ENCODE measurements around the gene DSCAM. TPM values are rescaled to one million over a fixed set of nuclear protein-coding genes. Genes with fewer than 3 reads are reported as not detected.

The DSCAM gene
- total RNA-seq, 4 donors from 2014 or later = not detected

DNA sequence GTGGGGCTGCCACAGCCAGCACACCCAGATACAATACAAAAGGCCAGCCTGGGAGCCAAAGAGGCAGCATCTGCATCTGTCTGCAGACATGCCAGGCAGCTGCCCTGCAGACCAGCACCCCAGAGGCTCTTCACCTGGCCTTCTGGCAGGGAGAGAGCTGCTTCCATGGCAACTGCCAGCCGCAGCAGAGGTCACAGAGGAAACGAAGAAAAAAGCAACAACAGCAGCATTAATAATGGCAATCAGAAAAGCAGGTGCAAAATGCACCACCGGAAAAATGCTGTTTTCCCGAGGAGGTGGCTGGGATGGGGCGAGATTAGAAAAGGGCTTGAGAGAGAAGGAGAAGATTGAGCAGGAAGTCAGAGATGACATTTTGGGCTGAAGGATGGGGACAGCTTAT lies 670.2 kb downstream of the DSCAM start:
- H3K27me3 ChIP-seq = no peaks in the 10 kb centered on the region

GRCh38 chr21:40173816-40174215 lies 673.1 kb downstream of the DSCAM start:
- Histone ChIP-seq H3K27me3 (no peaks in the 10 kb centered on the region), H3K36me3 (no peaks in the 10 kb centered on the region), H3K27ac (no peak overlapping the region), H3K4me3 (no peak overlapping the region), H3K9me3 (no peaks in the 10 kb centered on the region), H3K4me1 (no peaks in the 10 kb centered on the region)
- no peak for TF ChIP-seq POLR2AphosphoS5 (IDR thresholded peaks at IDR 0.05)
- no peak for TF ChIP-seq CTCF (IDR thresholded peaks at IDR 0.05)
- no peak for TF ChIP-seq EP300 (IDR thresholded peaks at IDR 0.05)
- no peak for TF ChIP-seq POLR2A (IDR thresholded peaks at IDR 0.05)
- ATAC-seq = no peak
- 75% methylated on average over 6 of the region's 6 CpGs; no CpG with 5 or more reads in 1 of the 2 donors for WGBS, 2 donors (ENCODE audit: low coverage in 1 of 2)

More for the DNA sequence above, 670.2 kb downstream of the DSCAM start:
- Histone ChIP-seq H3K36me3 (no peaks in the 10 kb centered on the region), H3K4me1 (no peaks in the 10 kb centered on the region), H3K27ac (no peak overlapping the region), H3K4me3 (no peak overlapping the region), H3K9me3 (no peaks in the 10 kb centered on the region)
- TF ChIP-seq EP300 (IDR thresholded peaks at IDR 0.05) = no peak
- TF ChIP-seq POLR2A (IDR thresholded peaks at IDR 0.05) = no peak
- TF ChIP-seq POLR2AphosphoS5 (IDR thresholded peaks at IDR 0.05) = no peak
- no peak for TF ChIP-seq CTCF (IDR thresholded peaks at IDR 0.05)
- WGBS, 2 donors (ENCODE audit: low coverage in 1 of 2) = 20 to 39% methylated on average over 1 to 5 of the region's 5 CpGs
- no peak for ATAC-seq

- no peaks in the 10 kb centered on the region for H3K36me3 ChIP-seq
- no peaks in the 10 kb centered on the region for H3K9me3 ChIP-seq
- H3K4me3 ChIP-seq = no peak overlapping the region
- H3K4me1 ChIP-seq = no peaks in the 10 kb centered on the region
- no peak for ATAC-seq
- no peak for TF ChIP-seq POLR2A (IDR thresholded peaks at IDR 0.05)
- TF ChIP-seq EP300 (IDR thresholded peaks at IDR 0.05) = no peak
- no peak for TF ChIP-seq CTCF (IDR thresholded peaks at IDR 0.05)
- TF ChIP-seq POLR2AphosphoS5 (IDR thresholded peaks at IDR 0.05) = no peak
- no peaks in the 10 kb centered on the region for H3K27me3 ChIP-seq
- WGBS, 2 donors (ENCODE audit: low coverage in 1 of 2) = 86 to 94% methylated on average over 9 to 11 of the region's 11 CpGs
- no peak overlapping the region for H3K27ac ChIP-seq
These were observed 677.0 kb downstream of the DSCAM start for GRCh38 chr21:40169971-40170370.

- ATAC-seq = no peak
- Histone ChIP-seq H3K4me1 (no peaks in the 10 kb centered on the region), H3K27ac (no peak overlapping the region), H3K9me3 (no peaks in the 10 kb centered on the region), H3K36me3 (no peaks in the 10 kb centered on the region), H3K4me3 (no peak overlapping the region), H3K27me3 (no peaks in the 10 kb centered on the region)
- WGBS, 2 donors (ENCODE audit: low coverage in 1 of 2) = 56 to 82% methylated on average over 5 to 6 of the region's 6 CpGs
- no peak for TF ChIP-seq EP300 (IDR thresholded peaks at IDR 0.05)
- no peak for TF ChIP-seq POLR2A (IDR thresholded peaks at IDR 0.05)
- no peak for TF ChIP-seq CTCF (IDR thresholded peaks at IDR 0.05)
- no peak for TF ChIP-seq POLR2AphosphoS5 (IDR thresholded peaks at IDR 0.05)
These were observed 680.6 kb downstream of the DSCAM start for GRCh38 chr21:40166291-40166843.

- H3K27ac ChIP-seq = no peak overlapping the region
- H3K4me3 ChIP-seq = no peak overlapping the region
- WGBS, 2 donors (ENCODE audit: low coverage in 1 of 2) = 90 to 95% methylated on average over 6 to 8 of the region's 11 CpGs
- no peaks in the 10 kb centered on the region for H3K36me3 ChIP-seq
- no peaks in the 10 kb centered on the region for H3K27me3 ChIP-seq
- TF ChIP-seq POLR2AphosphoS5 (IDR thresholded peaks at IDR 0.05) = no peak
- no peak for TF ChIP-seq EP300 (IDR thresholded peaks at IDR 0.05)
- no peak for TF ChIP-seq CTCF (IDR thresholded peaks at IDR 0.05)
- no peak for TF ChIP-seq POLR2A (IDR thresholded peaks at IDR 0.05)
- no peaks in the 10 kb centered on the region for H3K9me3 ChIP-seq
- H3K4me1 ChIP-seq = no peaks in the 10 kb centered on the region
- ATAC-seq = no peak
These were observed 681.2 kb downstream of the DSCAM start for GRCh38 chr21:40165773-40166070.

All from gastroesophageal sphincter (tissue), 4 donors.